DND-41 (cell line): Measurements from ENCODE around the gene ARHGEF17.

Experiments
- EZH2 ChIP-seq: IDR thresholded peaks from 3 replicates; pipeline ENCODE4 v1.6.1; 2012; ENCODE audit warnings: borderline replicate concordance, low read depth, mild to moderate bottlenecking, moderate library complexity, low read length, inconsistent platforms; ENCODE audit not compliant: severe bottlenecking
- TF ChIP-seq, protein P1 (sequence below): IDR thresholded peaks from 2 replicates; pipeline ENCODE4 v1.5.1; 2012; ENCODE audit warnings: borderline replicate concordance, low read length, moderate library complexity, mild to moderate bottlenecking; ENCODE audit not compliant: poor library complexity, severe bottlenecking; ENCODE audit errors: extremely low read depth

DNA sequence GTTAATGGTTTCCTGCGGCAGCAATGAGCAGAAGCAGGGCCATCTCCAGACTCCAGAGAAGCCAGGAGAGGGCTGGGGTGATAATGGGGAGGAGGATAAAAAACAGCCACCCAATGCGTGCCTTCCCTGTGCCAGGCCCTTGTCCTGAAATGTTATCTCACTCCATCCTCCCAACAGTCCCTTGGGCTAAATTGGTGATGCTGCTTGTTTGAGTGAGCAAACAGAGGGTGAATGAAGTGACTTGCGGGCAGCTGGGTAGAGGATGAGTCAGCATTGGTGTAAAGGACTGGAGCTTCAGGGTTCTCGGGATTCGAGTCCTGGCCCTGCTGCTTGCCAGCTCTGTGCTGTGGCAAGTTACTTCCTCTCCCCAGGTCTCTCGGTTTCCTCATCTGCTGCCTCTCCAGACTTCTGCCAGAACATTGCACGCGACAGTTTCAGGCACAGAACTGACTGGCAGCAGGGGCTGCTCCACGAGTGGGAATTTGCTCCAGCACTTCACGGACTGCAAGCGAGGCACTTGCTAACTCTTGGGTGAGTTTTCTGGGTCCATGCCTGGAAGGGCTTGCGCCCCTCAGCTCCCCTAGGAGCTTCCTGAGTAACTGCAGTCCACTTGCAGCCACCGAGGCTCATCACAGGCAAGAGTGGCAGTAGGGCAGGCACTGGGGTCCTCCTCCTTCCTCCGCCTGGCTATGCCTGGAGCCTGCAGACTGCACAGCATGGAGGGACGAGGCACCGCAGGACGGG, 36.0 kb upstream of the ARHGEF17 start, which contains the start of gene P2RY6:
- TF ChIP-seq, protein P1, sequence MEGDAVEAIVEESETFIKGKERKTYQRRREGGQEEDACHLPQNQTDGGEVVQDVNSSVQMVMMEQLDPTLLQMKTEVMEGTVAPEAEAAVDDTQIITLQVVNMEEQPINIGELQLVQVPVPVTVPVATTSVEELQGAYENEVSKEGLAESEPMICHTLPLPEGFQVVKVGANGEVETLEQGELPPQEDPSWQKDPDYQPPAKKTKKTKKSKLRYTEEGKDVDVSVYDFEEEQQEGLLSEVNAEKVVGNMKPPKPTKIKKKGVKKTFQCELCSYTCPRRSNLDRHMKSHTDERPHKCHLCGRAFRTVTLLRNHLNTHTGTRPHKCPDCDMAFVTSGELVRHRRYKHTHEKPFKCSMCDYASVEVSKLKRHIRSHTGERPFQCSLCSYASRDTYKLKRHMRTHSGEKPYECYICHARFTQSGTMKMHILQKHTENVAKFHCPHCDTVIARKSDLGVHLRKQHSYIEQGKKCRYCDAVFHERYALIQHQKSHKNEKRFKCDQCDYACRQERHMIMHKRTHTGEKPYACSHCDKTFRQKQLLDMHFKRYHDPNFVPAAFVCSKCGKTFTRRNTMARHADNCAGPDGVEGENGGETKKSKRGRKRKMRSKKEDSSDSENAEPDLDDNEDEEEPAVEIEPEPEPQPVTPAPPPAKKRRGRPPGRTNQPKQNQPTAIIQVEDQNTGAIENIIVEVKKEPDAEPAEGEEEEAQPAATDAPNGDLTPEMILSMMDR, result no peak
- TF ChIP-seq EZH2, result no peak
